ENCODE data around the gene RBKS. TPM values are rescaled to one million over a fixed set of nuclear protein-coding genes. Genes with fewer than 3 reads are reported as not detected.
"Not testable (repeated sequence)": the region's sequence is repeated elsewhere in the genome, so short reads cannot be mapped to it uniquely, and the experiment has no call there.

Gene RBKS
- total RNA-seq, 1 donor from 2014 or later = 1.8 TPM

GRCh38 chr2:27765621-27766286 is 124.4 kb downstream of the RBKS start:
- no peaks in the 10 kb centered on the region for H3K27me3 ChIP-seq (ENCODE audit: control insufficient read depth, insufficient read depth, low read length)
- DNase-seq (ENCODE audit: low read depth) = peak; percentile 87
- no peak for TF ChIP-seq CTCF (IDR thresholded peaks at IDR 0.05; ENCODE audit: insufficient read depth, low read length, poor library complexity, severe bottlenecking)
- H3K36me3 ChIP-seq (ENCODE audit: control insufficient read depth, insufficient read depth, low read length) = no peaks in the 10 kb centered on the region
- H3K4me3 ChIP-seq (ENCODE audit: low read depth, low read length) = no peak overlapping the region

GRCh38 chr2:27764526-27764925 is 125.7 kb downstream of the RBKS start:
- H3K36me3 ChIP-seq (ENCODE audit: control insufficient read depth, insufficient read depth, low read length); H3K27me3 ChIP-seq (ENCODE audit: control insufficient read depth, insufficient read depth, low read length); H3K4me3 ChIP-seq (ENCODE audit: low read depth, low read length); DNase-seq (ENCODE audit: low read depth): not testable (repeated sequence)

GRCh38 chr2:27763907-27764267 is 126.3 kb downstream of the RBKS start:
- no peak for DNase-seq (ENCODE audit: low read depth)
- no peak for TF ChIP-seq CTCF (IDR thresholded peaks at IDR 0.05; ENCODE audit: insufficient read depth, low read length, poor library complexity, severe bottlenecking)
- H3K36me3 ChIP-seq (ENCODE audit: control insufficient read depth, insufficient read depth, low read length) = no peaks in the 10 kb centered on the region
- H3K27me3 ChIP-seq (ENCODE audit: control insufficient read depth, insufficient read depth, low read length) = no peaks in the 10 kb centered on the region
- no peak overlapping the region for H3K4me3 ChIP-seq (ENCODE audit: low read depth, low read length)

GRCh38 chr2:27762951-27763906 is 127.0 kb downstream of the RBKS start:
- DNase-seq (ENCODE audit: low read depth) = no peak
- TF ChIP-seq CTCF (IDR thresholded peaks at IDR 0.05; ENCODE audit: insufficient read depth, low read length, poor library complexity, severe bottlenecking) = no peak
- no peak overlapping the region for H3K4me3 ChIP-seq (ENCODE audit: low read depth, low read length)
- H3K36me3 ChIP-seq (ENCODE audit: control insufficient read depth, insufficient read depth, low read length) = no peaks in the 10 kb centered on the region
- H3K27me3 ChIP-seq (ENCODE audit: control insufficient read depth, insufficient read depth, low read length) = no peaks in the 10 kb centered on the region

- H3K27me3 ChIP-seq (ENCODE audit: control insufficient read depth, insufficient read depth, low read length) = no peaks in the 10 kb centered on the region
- TF ChIP-seq CTCF (IDR thresholded peaks at IDR 0.05; ENCODE audit: insufficient read depth, low read length, poor library complexity, severe bottlenecking) = no peak
- no peak for DNase-seq (ENCODE audit: low read depth)
- H3K36me3 ChIP-seq (ENCODE audit: control insufficient read depth, insufficient read depth, low read length) = no peaks in the 10 kb centered on the region
- H3K4me3 ChIP-seq (ENCODE audit: low read depth, low read length) = no peak overlapping the region
Measured at GRCh38 chr2:27756544-27757498, 133.4 kb downstream of the RBKS start.
